A673 (cell line): ENCODE results near the gene BAAT. TPM values are rescaled to one million over a fixed set of nuclear protein-coding genes. Genes with fewer than 3 reads are reported as not detected.

ENCODE experiments used
- BruUV-seq: library from RNA; stranded (reverse); fragments of 400-500 nt; replicated peaks from 2 replicates; lab custom pipeline; 2021; lab: Mats Ljungman, UMichigan
- CTCF ChIA-PET: fragments of 300-600 bp; sonication (Branson Sonifier 250); formaldehyde crosslinking; loops from one replicate; lab custom pipeline; 2022; ENCODE audit warnings: antibody characterized with exemption; lab: Charles Lee
- POLR2A ChIA-PET: fragments of 300-600 bp; sonication (Branson Sonifier 250); formaldehyde crosslinking; loops from one replicate; lab custom pipeline; 2022; ENCODE audit warnings: antibody characterized with exemption; ENCODE audit not compliant: low non-redundant PET; lab: Charles Lee
- DNase-seq: peaks from one replicate; pipeline ENCODE4 v3.0.0-alpha.2; 2015; ENCODE audit warnings: low spot score
- H3K27ac ChIP-seq: fragments of 200-600 bp; sonication (generic); 2 replicates; pipeline ENCODE4 v1.5.1; 2016; ENCODE audit warnings: mixed run types, low read depth, mild to moderate bottlenecking, mixed read lengths, antibody characterized with exemption, low read length; ENCODE audit not compliant: poor library complexity, severe bottlenecking
- H3K27me3 ChIP-seq: fragments of 200-600 bp; sonication (generic); replicated peaks from 2 replicates; pipeline ENCODE4 v1.6.1; 2017; ENCODE audit warnings: mixed run types, low read depth, mild to moderate bottlenecking, mixed read lengths, antibody characterized with exemption, low read length; ENCODE audit not compliant: insufficient read depth, poor library complexity
- H3K36me3 ChIP-seq: fragments of 200-600 bp; sonication (generic); 2 replicates; pipeline ENCODE4 v1.6.1; 2016; ENCODE audit warnings: mixed run types, mild to moderate bottlenecking, mixed read lengths, antibody characterized with exemption, low read length; ENCODE audit not compliant: insufficient read depth, poor library complexity, severe bottlenecking
- H3K4me1 ChIP-seq: fragments of 200-600 bp; sonication (generic); 2 replicates; pipeline ENCODE4 v1.6.1; 2017; ENCODE audit warnings: mixed run types, mild to moderate bottlenecking, mixed read lengths, antibody characterized with exemption, low read length; ENCODE audit not compliant: insufficient read depth, poor library complexity, severe bottlenecking
- H3K4me3 ChIP-seq: fragments of 200-600 bp; sonication (generic); 2 replicates; pipeline ENCODE4 v1.5.1; 2016; ENCODE audit warnings: low read depth, mixed run types, mild to moderate bottlenecking, mixed read lengths, low read length; ENCODE audit not compliant: poor library complexity, severe bottlenecking
- H3K9me3 ChIP-seq: fragments of 200-600 bp; sonication (generic); 2 replicates; pipeline ENCODE4 v1.6.1; 2016; ENCODE audit warnings: mixed run types, low read depth, mild to moderate bottlenecking, mixed read lengths, antibody characterized with exemption, low read length; ENCODE audit not compliant: poor library complexity, severe bottlenecking
- CTCF ChIP-seq: fragments of 300-800, 200-600 bp; sonication (generic); conservative IDR thresholded peaks from 2 replicates; pipeline ENCODE4 v1.5.1; 2017; ENCODE audit warnings: low read depth, mild to moderate bottlenecking, antibody characterized with exemption, low read length, moderate library complexity, mixed read lengths
- EZH2 ChIP-seq: fragments of 200-600 bp; sonication (generic); IDR thresholded peaks from 2 replicates; pipeline ENCODE4 v1.6.1; 2017; ENCODE audit warnings: borderline replicate concordance, low read depth, mild to moderate bottlenecking, mixed read lengths, antibody characterized with exemption, low read length; ENCODE audit not compliant: poor library complexity, severe bottlenecking
- intact Hi-C: fragments of 100-400 bp; cut with micrococcal nuclease; formaldehyde crosslinking; loops from one replicate; pipeline ENCODE4 v1.10.0; 2022; ENCODE audit not compliant: unreplicated experiment
- total RNA-seq: library from RNA; stranded (reverse); gene quantifications from 2 replicates; pipeline ENCODE4 v1.2.3, GENCODE V29; 2021

The BAAT gene
- total RNA-seq, 1 experiment from 2014 or later, result 0.17 TPM

GRCh38 chr9:101353683-101354082 lies 31.1 kb downstream of the BAAT start:
- Histone ChIP-seq H3K4me3 (no peak overlapping the region), H3K27ac (no peak overlapping the region), H3K27me3 (no peaks in the 10 kb centered on the region), H3K9me3 (no peaks in the 10 kb centered on the region), H3K36me3 (no peaks in the 10 kb centered on the region), H3K4me1 (no peaks in the 10 kb centered on the region)
- intact Hi-C loops, result no loop called here
- TF ChIP-seq CTCF (no peak), EZH2 (no peak)
- ChIA-PET POLR2A (no interaction called here), CTCF (no interaction called here)
- BruUV-seq, result no TSS peak
- DNase-seq, result no peak

GRCh38 chr9:101352892-101353463 lies 31.8 kb downstream of the BAAT start:
- intact Hi-C loops, result no loop called here
- POLR2A ChIA-PET, result no interaction called here
- Histone ChIP-seq H3K27ac (no peak overlapping the region), H3K27me3 (no peaks in the 10 kb centered on the region), H3K36me3 (no peaks in the 10 kb centered on the region), H3K4me1 (no peaks in the 10 kb centered on the region), H3K9me3 (no peaks in the 10 kb centered on the region), H3K4me3 (no peak overlapping the region)
- no peak for TF ChIP-seq EZH2
- TF ChIP-seq CTCF, result no peak
- no TSS peak for BruUV-seq
- no peak for DNase-seq
- CTCF ChIA-PET, result no interaction called here

GRCh38 chr9:101350285-101350684 lies 34.5 kb downstream of the BAAT start:
- Histone ChIP-seq H3K4me1 (no peaks in the 10 kb centered on the region), H3K27ac (no peak overlapping the region), H3K4me3 (no peak overlapping the region), H3K27me3 (no peaks in the 10 kb centered on the region), H3K9me3 (no peaks in the 10 kb centered on the region), H3K36me3 (no peaks in the 10 kb centered on the region)
- POLR2A ChIA-PET, result no interaction called here
- no peak for TF ChIP-seq EZH2
- TF ChIP-seq CTCF, result no peak
- no TSS peak for BruUV-seq
- CTCF ChIA-PET, result no interaction called here
- no peak for DNase-seq
- intact Hi-C loops, result no loop called here
